Lower lobe of right lung (tissue), 2 donors: ENCODE results near the gene FMNL2. TPM values are rescaled to one million over a fixed set of nuclear protein-coding genes. Genes with fewer than 3 reads are reported as not detected.

Experiments used
- ATAC-seq, 2 donors: fragments of 200-7000 bp; cut with Tn5 transposase; one replicate each; pipeline ENCODE4 v1.9.1; 2020 to 2022; ENCODE audit warnings: mild to moderate bottlenecking in 2 of 2, moderate library complexity in 2 of 2
- DNase-seq: peaks from one replicate; pipeline ENCODE4 v3.0.0-alpha.2; 2020
- H3K27ac ChIP-seq: fragments of 200-600 bp; one replicate; pipeline ENCODE4 v1.8.0; 2022
- H3K27me3 ChIP-seq: fragments of 200-600 bp; one replicate; pipeline ENCODE4 v1.8.0; 2022; ENCODE audit warnings: low read depth
- H3K36me3 ChIP-seq: fragments of 200-600 bp; one replicate; pipeline ENCODE4 v1.8.0; 2022; ENCODE audit warnings: mild to moderate bottlenecking
- H3K4me1 ChIP-seq: fragments of 200-600 bp; one replicate; pipeline ENCODE4 v1.8.0; 2022
- H3K4me3 ChIP-seq: fragments of 200-600 bp; one replicate; pipeline ENCODE4 v1.8.0; 2022; ENCODE audit warnings: mild to moderate bottlenecking
- H3K9me3 ChIP-seq: fragments of 200-600 bp; one replicate; pipeline ENCODE4 v1.8.0; 2022
- CTCF ChIP-seq: fragments of 200-600 bp; IDR thresholded peaks from one replicate; pipeline ENCODE4 v1.8.0; 2022; ENCODE audit warnings: antibody characterized with exemption, mild to moderate bottlenecking
- intact Hi-C: fragments of 100-400 bp; cut with DNase I; formaldehyde crosslinking; loops from one replicate; pipeline ENCODE4 v1.11.0; 2022
- total RNA-seq: library from RNA; stranded (reverse); fragmentation: NEBNext Ultra II Directional; extraction: Animal tissue kit (Norgen Biotek cat#: 25700); gene quantifications from one replicate; pipeline ENCODE4 v1.2.1, GENCODE V29; 2021
- donor health status: DM: no; HTN: yes; CAD: no; lungs with severe emphysema.

The FMNL2 gene
- total RNA-seq, 1 donor from 2014 or later = 77.9 TPM

- peaks cover 55% of the 10 kb centered on the region for H3K4me1 ChIP-seq
- ATAC-seq = peak; percentile 26 to 58
- intact Hi-C loops = no loop called here
Measured at GRCh38 chr2:152402780-152403759, 68.1 kb downstream of the FMNL2 start.

DNA sequence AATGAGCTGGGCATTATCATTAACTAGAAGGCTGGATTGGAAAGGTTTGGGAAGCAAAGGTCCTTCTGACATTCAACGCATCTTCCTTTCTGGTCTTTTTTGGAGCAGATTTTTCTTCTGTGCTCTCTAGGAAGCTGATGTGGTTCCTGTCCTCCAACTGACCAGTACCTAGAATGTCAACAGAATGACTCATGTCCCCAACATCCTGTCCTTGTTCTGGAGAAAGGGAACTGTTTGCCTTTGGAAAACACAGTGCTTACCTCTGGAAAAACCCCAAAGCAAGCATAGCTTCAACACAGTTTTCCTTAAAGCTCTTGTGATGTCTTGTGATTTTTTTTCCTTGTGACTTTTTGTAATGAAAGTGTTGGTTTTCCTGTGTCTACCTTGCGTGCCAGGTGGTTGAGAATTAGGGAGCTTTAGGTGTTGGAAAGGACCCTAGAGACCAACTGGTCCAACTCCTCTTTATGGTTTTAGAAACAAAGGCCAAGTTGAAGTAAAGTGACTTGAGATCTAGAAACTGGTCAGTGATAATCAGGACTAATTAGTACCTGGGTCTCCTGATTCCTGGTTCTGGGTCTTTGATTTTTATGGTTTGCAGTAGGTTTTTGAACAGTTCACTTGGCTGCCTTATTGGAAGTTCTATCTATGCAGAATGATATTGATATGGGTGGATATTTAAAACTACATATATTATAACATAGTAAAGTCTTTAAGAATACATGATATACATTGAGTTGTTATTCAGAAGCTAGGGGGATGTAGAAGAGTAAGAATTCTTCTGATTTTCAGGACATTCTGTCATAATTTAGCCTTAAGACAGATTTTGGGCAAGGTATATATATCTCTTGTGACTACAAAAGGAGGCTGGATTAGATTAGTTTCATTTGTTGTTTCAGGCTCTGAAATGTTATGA lies 70.5 kb downstream of the FMNL2 start:
- Histone ChIP-seq H3K36me3 (no peaks in the 10 kb centered on the region), H3K9me3 (no peaks in the 10 kb centered on the region), H3K27me3 (no peaks in the 10 kb centered on the region), H3K4me1 (peaks cover 62% of the 10 kb centered on the region), H3K27ac (peak overlapping the region; percentile 70), H3K4me3 (no peak overlapping the region)
- peak; percentile 83 to 85 for ATAC-seq
- no peak for TF ChIP-seq CTCF
- intact Hi-C loops = no loop called here
- no peak for DNase-seq

More at GRCh38 chr2:152402780-152403759, 68.1 kb downstream of the FMNL2 start:
- Histone ChIP-seq H3K9me3 (no peaks in the 10 kb centered on the region), H3K27me3 (no peaks in the 10 kb centered on the region), H3K36me3 (no peaks in the 10 kb centered on the region), H3K4me3 (no peak overlapping the region), H3K27ac (peak overlapping the region; percentile 27)
- TF ChIP-seq CTCF = no peak
- DNase-seq = no peak

DNA sequence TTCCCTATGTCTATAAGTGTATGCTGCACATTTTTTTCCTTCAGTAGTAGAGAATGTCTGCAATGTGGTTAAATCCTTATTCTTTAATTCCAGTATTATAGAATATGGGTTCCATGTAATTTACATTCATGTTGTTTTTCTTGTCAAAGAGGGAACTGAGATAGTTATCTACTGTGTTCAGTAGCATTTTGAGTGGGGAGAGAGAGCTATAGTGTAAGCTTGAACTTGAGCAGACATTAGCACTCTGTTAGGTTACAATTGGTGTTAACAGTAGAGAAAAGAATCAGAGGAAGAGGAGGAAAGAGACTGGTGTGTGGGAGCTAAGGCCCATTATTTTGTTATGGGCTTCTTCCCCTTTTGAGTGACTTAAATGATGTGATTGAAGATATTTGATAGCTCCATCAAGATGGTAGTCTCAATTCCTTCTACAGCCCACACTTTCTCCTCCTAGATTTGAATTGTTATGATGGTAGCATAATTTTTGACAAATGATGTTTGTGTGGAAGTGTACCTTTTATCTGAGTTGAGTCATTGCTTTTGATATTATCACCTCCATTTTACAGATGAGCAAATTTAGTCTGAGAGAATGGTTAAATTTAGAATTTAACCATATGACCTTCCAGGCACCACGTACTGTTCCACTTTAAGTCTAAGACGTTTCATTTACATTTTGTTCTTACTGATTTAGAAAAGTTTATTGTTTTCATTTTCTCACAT lies 71.3 kb downstream of the FMNL2 start:
- Histone ChIP-seq H3K27ac (peak overlapping the region; percentile 70), H3K36me3 (no peaks in the 10 kb centered on the region), H3K4me1 (peaks cover 71% of the 10 kb centered on the region), H3K27me3 (no peaks in the 10 kb centered on the region), H3K9me3 (no peaks in the 10 kb centered on the region), H3K4me3 (no peak overlapping the region)
- no peak for TF ChIP-seq CTCF
- ATAC-seq (no peak), DNase-seq (no peak)
- intact Hi-C loops = no loop called here

DNA sequence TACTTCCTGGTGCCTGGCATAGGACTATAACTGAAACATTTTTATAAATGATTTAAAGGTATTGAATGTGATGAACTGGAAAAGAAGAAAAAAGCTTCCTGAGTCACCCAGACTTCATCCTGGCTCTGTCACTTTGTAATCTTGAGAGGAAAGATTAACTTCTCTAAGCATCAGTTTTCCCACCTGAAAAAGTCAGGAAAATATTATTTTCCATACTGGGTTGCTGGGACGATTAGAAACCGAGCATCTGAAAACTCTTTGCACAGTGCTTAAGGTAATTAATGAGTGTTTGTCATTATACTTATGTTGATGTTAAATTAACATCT lies 71.8 kb downstream of the FMNL2 start:
- no peaks in the 10 kb centered on the region for H3K27me3 ChIP-seq
- no peak for ATAC-seq
- H3K4me1 ChIP-seq = peaks cover 76% of the 10 kb centered on the region
- no peaks in the 10 kb centered on the region for H3K36me3 ChIP-seq
- intact Hi-C loops = no loop called here
- peak overlapping the region; percentile 24 for H3K4me3 ChIP-seq
- no peaks in the 10 kb centered on the region for H3K9me3 ChIP-seq
- peak overlapping the region; percentile 46 for H3K27ac ChIP-seq
- no peak for TF ChIP-seq CTCF
- no peak for DNase-seq

DNA sequence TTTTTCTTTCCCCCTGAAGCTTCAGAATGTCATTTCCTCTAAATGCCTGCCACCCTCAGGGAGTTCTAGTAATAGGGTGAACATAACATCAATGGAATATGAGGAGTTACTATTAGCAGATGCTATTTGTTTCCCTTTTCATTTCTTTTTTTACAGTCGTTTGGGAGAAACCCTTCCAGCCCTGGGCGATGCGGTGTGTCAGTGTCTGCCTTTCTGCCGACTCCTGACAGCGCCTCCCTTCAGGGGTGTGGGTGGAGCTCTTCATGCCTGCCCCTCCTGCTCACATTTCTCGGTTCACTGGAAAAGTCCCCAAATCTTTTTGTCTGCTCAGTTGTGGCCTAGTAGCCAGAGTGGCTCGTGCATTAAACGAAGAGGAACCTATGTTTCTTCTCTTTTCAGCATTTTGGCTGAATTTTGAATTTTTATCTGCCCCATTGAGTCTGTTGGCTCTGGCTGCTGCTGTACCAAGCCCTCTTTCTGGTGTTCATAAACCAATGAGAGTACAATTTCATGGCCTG lies 72.3 kb downstream of the FMNL2 start:
- Histone ChIP-seq H3K4me1 (peaks cover 79% of the 10 kb centered on the region), H3K4me3 (peak overlapping the region; percentile 24), H3K27ac (peak overlapping the region; percentile 46), H3K27me3 (no peaks in the 10 kb centered on the region), H3K36me3 (no peaks in the 10 kb centered on the region), H3K9me3 (no peaks in the 10 kb centered on the region)
- no peak for TF ChIP-seq CTCF
- ATAC-seq (peak; percentile 62 to 76), DNase-seq (no peak)
- intact Hi-C loops = no loop called here
